PC-9 (cell line): ENCODE results near the gene FURIN. TPM values are rescaled to one million over a fixed set of nuclear protein-coding genes. Genes with fewer than 3 reads are reported as not detected.
A peak's percentile ranks its signal among the peaks of the same experiment; 100 is the strongest.

Experiments used
- BruUV-seq: library from RNA; stranded (reverse); fragments of 400-500 nt; replicated peaks from 2 replicates; lab custom pipeline; 2021; lab: Mats Ljungman, UMichigan
- CTCF ChIA-PET: fragments of 300-600 bp; sonication (Branson Sonifier 250); formaldehyde crosslinking; loops from one replicate; lab custom pipeline; 2022; ENCODE audit warnings: antibody characterized with exemption; lab: Charles Lee
- POLR2A ChIA-PET: fragments of 300-600 bp; sonication (Branson Sonifier 250); formaldehyde crosslinking; loops from one replicate; lab custom pipeline; 2022; ENCODE audit warnings: antibody characterized with exemption; ENCODE audit not compliant: unreplicated experiment; lab: Charles Lee
- DNase-seq, 2 experiments: peaks; one replicate each; pipeline versions ENCODE4 v3.0.0 to v3.0.0-alpha.2; 2015 to 2022; ENCODE audit warnings: mixed read lengths in 1 of 2
- H2AFZ ChIP-seq: fragments of 200-600 bp; sonication (generic); 2 replicates; pipeline ENCODE4 v1.8.1; 2017; ENCODE audit warnings: antibody characterized with exemption
- H3F3A ChIP-seq: fragments of 200-600 bp; sonication (generic); 2 replicates; pipeline ENCODE4 v1.8.1; 2017; ENCODE audit warnings: antibody characterized with exemption, mild to moderate bottlenecking, low read depth; ENCODE audit not compliant: insufficient read depth
- H3K27ac ChIP-seq: fragments of 200-600 bp; sonication (generic); 2 replicates; pipeline ENCODE4 v1.6.1; 2016; ENCODE audit warnings: mixed run types
- H3K27me3 ChIP-seq: fragments of 200-600 bp; sonication (generic); 2 replicates; pipeline ENCODE4 v1.6.1; 2016; ENCODE audit warnings: low read depth, mixed run types; ENCODE audit not compliant: insufficient read depth
- H3K36me3 ChIP-seq: fragments of 200-600 bp; sonication (generic); 2 replicates; pipeline ENCODE4 v1.6.1; 2016; ENCODE audit warnings: low read depth, mixed run types
- H3K4me1 ChIP-seq: fragments of 200-600 bp; sonication (generic); replicated peaks from 2 replicates; pipeline ENCODE4 v1.6.1; 2016; ENCODE audit warnings: mixed run types; ENCODE audit not compliant: insufficient read depth
- H3K4me2 ChIP-seq: fragments of 200-600 bp; sonication (generic); 2 replicates; pipeline ENCODE4 v1.6.1; 2017; ENCODE audit warnings: mixed run types
- H3K4me3 ChIP-seq: fragments of 200-600 bp; sonication (generic); 2 replicates; pipeline ENCODE4 v1.6.1; 2016; ENCODE audit warnings: mixed run types
- H3K79me2 ChIP-seq: fragments of 200-600 bp; sonication (generic); 2 replicates; pipeline ENCODE4 v1.6.1; 2017; ENCODE audit warnings: low read depth, mixed run types
- H3K9me2 ChIP-seq: fragments of 200-600 bp; sonication (generic); 2 replicates; pipeline ENCODE4 v1.8.1; 2017; ENCODE audit warnings: mild to moderate bottlenecking; ENCODE audit not compliant: insufficient read depth
- H3K9me3 ChIP-seq: fragments of 200-600 bp; sonication (generic); 2 replicates; pipeline ENCODE4 v1.8.1; 2016; ENCODE audit warnings: low read depth; ENCODE audit not compliant: insufficient read depth
- H4K20me1 ChIP-seq: fragments of 200-600 bp; sonication (generic); 2 replicates; pipeline ENCODE4 v1.8.1; 2017; ENCODE audit not compliant: insufficient read depth
- CTCF ChIP-seq: fragments of 200-600 bp; sonication (generic); conservative IDR thresholded peaks from 2 replicates; pipeline ENCODE4 v1.6.1; 2017; ENCODE audit warnings: mixed run types, antibody characterized with exemption, mild to moderate bottlenecking, moderate library complexity
- EZH2 ChIP-seq: fragments of 200-600 bp; sonication (generic); IDR thresholded peaks from 2 replicates; pipeline ENCODE4 v1.8.0; 2017; ENCODE audit warnings: antibody characterized with exemption, low read depth
- intact Hi-C: fragments of 100-400 bp; cut with micrococcal nuclease; formaldehyde crosslinking; loops from one replicate; pipeline ENCODE4 v1.10.0; 2022; ENCODE audit not compliant: unreplicated experiment
- total RNA-seq: library from RNA; stranded (reverse); gene quantifications from 2 replicates; pipeline ENCODE4 v1.2.3, GENCODE V29; 2021

FURIN gene
- total RNA-seq, 1 experiment from 2014 or later: 50.4 TPM

- ChIA-PET POLR2A (no interaction called here), CTCF (interaction anchor here (0.6 kb wide), 1 partner anchor 63 kb away, joined by 3 read pairs; the partner anchor contains the start of gene HDDC3)
- Histone ChIP-seq H3F3A (peaks cover 57% of the 10 kb centered on the region), H3K27me3 (no peaks in the 10 kb centered on the region), H3K4me1 (peaks cover 68% of the 10 kb centered on the region), H3K4me2 (peak overlapping the region; percentile 77), H2AFZ (no peak overlapping the region), H3K79me2 (peaks cover 28% of the 10 kb centered on the region), H3K27ac (peak overlapping the region; percentile 72), H4K20me1 (peaks cover 12% of the 10 kb centered on the region), H3K4me3 (peak overlapping the region; percentile 25; the same call in 1 of the 2 replicates), H3K9me3 (no peaks in the 10 kb centered on the region), H3K36me3 (no peaks in the 10 kb centered on the region), H3K9me2 (no peaks in the 10 kb centered on the region)
- DNase-seq: no peak
- no TSS peak for BruUV-seq
- intact Hi-C loops: no loop called here
- TF ChIP-seq CTCF: no peak
These were observed 753 bp downstream of the FURIN start for GRCh38 chr15:90869140-90869541.

GRCh38 chr15:90869601-90870353 is 1.4 kb downstream of the FURIN start:
- Histone ChIP-seq H3K9me2 (no peaks in the 10 kb centered on the region), H3K4me2 (peak overlapping the region; percentile 77), H3K4me1 (peaks cover 66% of the 10 kb centered on the region), H3K9me3 (no peaks in the 10 kb centered on the region), H4K20me1 (peaks cover 16% of the 10 kb centered on the region), H3K4me3 (peak overlapping the region; percentile 73; the same call in 1 of the 2 replicates), H2AFZ (no peak overlapping the region), H3K79me2 (peaks cover 32% of the 10 kb centered on the region), H3F3A (peaks cover 54% of the 10 kb centered on the region), H3K36me3 (no peaks in the 10 kb centered on the region), H3K27ac (peak overlapping the region; percentile 72), H3K27me3 (no peaks in the 10 kb centered on the region)
- DNase-seq: peak; percentile 83
- no TSS peak for BruUV-seq
- TF ChIP-seq EZH2 (no peak), CTCF (no peak)
- CTCF ChIA-PET: interaction anchor here (0.6 kb wide), 1 partner anchor 62 kb away, joined by 3 read pairs; the partner anchor contains the start of gene HDDC3
- POLR2A ChIA-PET: no interaction called here
- intact Hi-C loops: loop anchor here (5.0 kb wide), 4 partner anchors 152 to 392 kb away; partner anchors contain the start of gene BLM

GRCh38 chr15:90870354-90871138 is 2.2 kb downstream of the FURIN start:
- Histone ChIP-seq H3F3A (peaks cover 54% of the 10 kb centered on the region), H3K27ac (peak overlapping the region; percentile 72), H3K36me3 (no peaks in the 10 kb centered on the region), H3K4me3 (peak overlapping the region; percentile 73), H3K4me2 (peak overlapping the region; percentile 77), H4K20me1 (peaks cover 23% of the 10 kb centered on the region), H3K27me3 (no peaks in the 10 kb centered on the region), H2AFZ (peak overlapping the region; percentile 83), H3K9me3 (no peaks in the 10 kb centered on the region), H3K4me1 (peaks cover 64% of the 10 kb centered on the region), H3K79me2 (peaks cover 32% of the 10 kb centered on the region), H3K9me2 (no peaks in the 10 kb centered on the region)
- intact Hi-C loops: loop anchor here (5.0 kb wide), 4 partner anchors 153 to 393 kb away; partner anchors contain the start of gene BLM
- no peak for DNase-seq
- BruUV-seq: TSS peak; percentile 70
- CTCF ChIA-PET: interaction anchor here (1.0 kb wide), 1 partner anchor 194 kb away, joined by 3 read pairs; no protein-coding TSS in a partner anchor
- TF ChIP-seq EZH2 (no peak), CTCF (no peak)
- POLR2A ChIA-PET: interaction anchor here (0.6 kb wide), 1 partner anchor 59 kb away, joined by 5 read pairs; no protein-coding TSS in a partner anchor
